Measurements from ENCODE around the gene CHRDL2.
A peak's percentile ranks its signal among the peaks of the same experiment; 100 is the strongest.

Gene CHRDL2

GRCh38 chr11:74748211-74749126 is 17.2 kb upstream of the CHRDL2 start, which contains the start of gene RNF169:
TSS of gene RNF169 (plus strand) at chr11:74748849. CDS start at chr11:74748881, 32 bp downstream.
- DNase-seq: peak; percentile 95

GRCh38 chr11:74746868-74747267 is 15.6 kb upstream of the CHRDL2 start:
- DNase-seq: no peak

GRCh38 chr11:74744277-74744676 is 13.1 kb upstream of the CHRDL2 start:
- no peak for DNase-seq

- no peak for DNase-seq
Measured at GRCh38 chr11:74743640-74744039, 12.4 kb upstream of the CHRDL2 start.

GRCh38 chr11:74742070-74742469 is 10.8 kb upstream of the CHRDL2 start:
- DNase-seq: no peak

- DNase-seq: peak; percentile 56
Measured at GRCh38 chr11:74739546-74740270, 8.5 kb upstream of the CHRDL2 start.

- no peak for DNase-seq
Measured at GRCh38 chr11:74736031-74736430, 4.8 kb upstream of the CHRDL2 start.

- DNase-seq: peak; percentile 98
Measured at GRCh38 chr11:74735365-74735928, 4.2 kb upstream of the CHRDL2 start.

- DNase-seq: no peak
Measured at GRCh38 chr11:74734559-74734925, 3.3 kb upstream of the CHRDL2 start.

GRCh38 chr11:74730571-74731260 is 510 bp downstream of the CHRDL2 start:
- no peak for DNase-seq

- no peak for DNase-seq
Measured at GRCh38 chr11:74729397-74729796, 1.8 kb downstream of the CHRDL2 start.

GRCh38 chr11:74726547-74727182 is 4.6 kb downstream of the CHRDL2 start:
- DNase-seq: peak; percentile 58

GRCh38 chr11:74725701-74726100 is 5.5 kb downstream of the CHRDL2 start:
- DNase-seq: no peak

- DNase-seq: no peak
Measured at GRCh38 chr11:74723511-74723910, 7.7 kb downstream of the CHRDL2 start.

GRCh38 chr11:74721479-74721835 is 9.8 kb downstream of the CHRDL2 start:
- DNase-seq: no peak

- peak; percentile 21 for DNase-seq
Measured at GRCh38 chr11:74720596-74721478, 10.4 kb downstream of the CHRDL2 start.

- no peak for DNase-seq
Measured at GRCh38 chr11:74719011-74719410, 12.2 kb downstream of the CHRDL2 start.

GRCh38 chr11:74717221-74717969 is 13.8 kb downstream of the CHRDL2 start:
- DNase-seq: no peak

- DNase-seq: no peak
Measured at GRCh38 chr11:74714904-74715303, 16.3 kb downstream of the CHRDL2 start.

- no peak for DNase-seq
Measured at GRCh38 chr11:74713686-74714085, 17.5 kb downstream of the CHRDL2 start.
